GM11168 (cell line): ENCODE results near the gene ARHGEF10L.

Source experiments
- in situ Hi-C: fragments of 300-500 bp; cut with MboI; formaldehyde crosslinking; loops from one replicate; pipeline ENCODE4 v1.12.0; 2022; ENCODE audit warnings: low sequenced_read_pairs; ENCODE audit not compliant: unreplicated experiment

Gene ARHGEF10L

DNA sequence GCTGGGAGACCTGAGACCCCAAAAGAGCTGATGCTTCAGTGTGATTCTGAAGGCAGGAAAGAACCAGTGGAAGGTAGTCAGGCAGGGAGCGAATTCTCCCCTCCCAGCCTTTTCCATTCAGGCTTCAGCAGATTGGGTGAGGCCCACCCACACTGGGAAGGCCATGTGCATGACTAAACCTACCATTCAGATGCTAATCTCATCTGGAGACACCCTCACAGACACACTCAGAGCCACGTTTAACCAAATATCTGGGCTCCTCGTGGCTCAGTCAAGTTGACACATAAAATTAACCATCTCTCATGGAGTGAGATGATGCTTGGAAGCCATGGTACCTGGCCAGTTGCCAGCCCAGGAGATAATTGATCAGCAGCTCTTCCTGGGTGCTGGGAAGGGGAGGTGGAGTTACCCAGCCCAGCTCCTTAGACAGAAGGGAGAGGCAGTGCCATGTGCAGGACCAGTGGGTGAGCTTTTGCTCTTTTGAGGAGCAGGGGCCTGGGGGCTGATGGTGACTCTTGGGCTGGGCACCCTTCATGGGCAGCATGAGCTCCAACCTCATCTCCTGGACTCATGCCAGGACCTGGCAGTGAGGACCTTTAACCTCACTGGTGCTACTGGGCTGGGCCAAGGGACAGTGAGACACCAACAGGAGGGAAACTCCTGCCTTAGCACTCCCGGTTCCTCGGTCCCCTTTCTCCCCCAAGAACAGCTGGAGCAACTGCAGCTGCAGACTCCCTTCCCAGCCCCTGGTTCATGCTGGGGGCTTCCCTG, 126.6 kb downstream of the ARHGEF10L start:
- in situ Hi-C loops = loop anchor here (25.0 kb wide), 1 partner anchor 421 kb away; no protein-coding TSS in a partner anchor

DNA sequence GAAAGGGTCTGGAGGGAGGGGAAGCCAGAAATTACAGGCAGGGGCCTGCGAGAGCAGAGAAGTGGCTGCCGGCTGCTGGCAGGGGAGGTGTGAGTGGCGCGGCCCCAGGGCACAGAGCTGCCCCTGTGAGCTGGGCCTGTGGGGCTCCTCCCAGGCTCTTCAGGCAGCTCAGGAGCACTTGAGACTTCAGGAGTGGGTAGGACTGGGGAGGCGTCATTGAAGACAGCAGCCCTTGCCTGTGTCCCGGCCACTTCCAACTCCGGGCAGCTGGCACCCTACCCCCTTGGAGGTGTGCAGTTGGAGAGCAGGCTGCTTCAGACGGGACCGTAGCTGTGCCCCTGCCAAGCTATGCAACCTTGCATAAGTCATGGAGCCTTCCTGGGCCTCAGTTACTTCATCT, 128.1 kb downstream of the ARHGEF10L start:
- in situ Hi-C loops = loop anchor here (25.0 kb wide), 1 partner anchor 420 kb away; no protein-coding TSS in a partner anchor

DNA sequence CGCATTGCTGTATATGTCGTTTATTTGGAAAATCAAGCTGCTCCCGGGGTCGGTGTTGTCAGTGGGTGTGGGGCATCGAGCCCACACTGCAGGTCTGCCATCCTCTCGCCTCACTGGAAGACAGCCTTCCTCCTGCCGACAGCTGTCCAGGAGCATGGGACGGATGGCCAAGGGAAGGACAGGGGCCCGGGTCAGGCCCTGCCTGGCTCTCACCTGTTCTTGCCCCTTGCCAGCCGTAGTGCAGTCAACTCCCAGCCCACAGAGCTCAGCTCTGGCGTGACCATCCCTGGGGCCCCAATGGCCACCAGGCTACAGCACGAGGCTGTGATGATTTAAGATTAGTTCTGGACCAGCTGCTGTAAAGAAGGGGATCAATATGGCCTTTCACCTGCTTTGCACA, 128.7 kb downstream of the ARHGEF10L start:
- in situ Hi-C loops = loop anchor here (25.0 kb wide), 1 partner anchor 419 kb away; no protein-coding TSS in a partner anchor

DNA sequence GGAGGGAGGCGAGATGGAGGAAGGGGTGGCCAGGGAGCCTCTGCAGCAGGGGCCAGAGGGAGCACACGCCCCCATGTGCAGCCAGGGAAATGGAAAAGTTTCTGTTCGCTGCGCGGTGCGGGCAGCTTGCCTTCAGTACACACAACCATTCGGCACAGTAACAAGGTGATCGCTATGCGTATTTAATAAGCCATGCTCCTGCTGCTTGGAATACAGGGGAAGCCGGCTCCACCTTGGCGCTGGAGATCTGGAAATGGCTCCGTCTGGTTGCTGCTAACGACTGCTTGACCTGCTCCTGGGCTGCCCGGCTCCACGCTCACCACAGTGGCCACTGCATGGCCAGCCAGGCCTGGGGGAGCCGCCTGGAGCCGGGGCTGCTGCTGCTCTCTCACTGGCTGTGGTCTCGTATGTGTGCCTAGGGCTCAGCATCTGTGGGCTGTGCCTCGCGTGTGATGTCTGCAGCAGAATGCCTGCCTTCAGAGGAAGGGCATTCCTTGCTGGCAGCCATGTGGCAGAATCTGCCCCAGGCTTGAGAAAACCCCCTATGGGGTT, 129.2 kb downstream of the ARHGEF10L start:
- in situ Hi-C loops = loop anchor here (25.0 kb wide), 1 partner anchor 419 kb away; no protein-coding TSS in a partner anchor

DNA sequence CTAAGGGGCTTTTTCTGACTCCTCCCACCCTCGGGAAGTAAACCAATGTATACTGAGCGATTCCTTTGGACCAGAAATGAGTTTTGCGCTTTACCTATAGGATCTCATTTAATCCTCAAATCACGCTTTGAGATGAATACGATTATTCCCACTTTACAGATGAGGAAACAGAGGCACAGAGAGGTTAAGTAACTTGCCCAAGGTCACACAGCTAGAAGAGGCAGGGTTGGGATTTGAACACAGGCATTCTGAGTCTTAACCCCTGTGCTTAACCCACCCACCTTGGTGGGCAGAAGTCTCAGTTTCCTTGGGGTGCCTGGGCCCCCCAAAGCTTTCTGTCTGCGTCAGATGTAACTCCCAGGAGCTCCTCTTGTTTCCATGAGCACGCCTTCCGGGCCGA, 129.8 kb downstream of the ARHGEF10L start:
- in situ Hi-C loops = loop anchor here (25.0 kb wide), 1 partner anchor 418 kb away; no protein-coding TSS in a partner anchor

DNA sequence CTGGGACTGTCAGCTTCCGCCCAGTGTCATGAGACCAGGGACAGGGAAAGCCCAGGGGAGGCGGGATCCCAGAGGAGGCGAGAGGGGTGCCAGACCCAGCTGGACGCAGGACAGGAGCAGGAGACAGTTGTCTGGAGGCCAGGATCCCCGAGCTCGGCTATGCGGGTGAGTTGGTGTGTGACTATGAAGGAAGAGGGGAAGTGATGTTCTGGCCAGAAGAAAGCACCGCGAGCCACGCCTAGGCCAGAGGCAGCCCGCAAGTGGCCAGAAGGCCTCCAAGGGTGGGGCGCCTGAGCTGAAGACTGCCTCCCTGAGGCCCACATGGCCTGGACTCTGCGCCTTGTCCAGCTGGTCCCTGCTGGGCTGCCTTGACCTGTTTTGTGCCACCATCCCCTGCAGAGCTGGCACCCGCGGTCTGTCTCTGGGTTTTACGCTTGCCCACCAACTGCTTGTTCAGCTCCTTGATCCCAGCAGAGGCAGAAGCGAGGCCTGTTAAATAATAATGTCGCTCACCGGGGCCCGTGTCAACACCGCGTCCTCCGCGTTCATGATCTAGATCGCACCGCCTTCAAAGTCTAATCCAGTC, 130.5 kb downstream of the ARHGEF10L start:
- in situ Hi-C loops = loop anchor here (25.0 kb wide), 1 partner anchor 417 kb away; no protein-coding TSS in a partner anchor

DNA sequence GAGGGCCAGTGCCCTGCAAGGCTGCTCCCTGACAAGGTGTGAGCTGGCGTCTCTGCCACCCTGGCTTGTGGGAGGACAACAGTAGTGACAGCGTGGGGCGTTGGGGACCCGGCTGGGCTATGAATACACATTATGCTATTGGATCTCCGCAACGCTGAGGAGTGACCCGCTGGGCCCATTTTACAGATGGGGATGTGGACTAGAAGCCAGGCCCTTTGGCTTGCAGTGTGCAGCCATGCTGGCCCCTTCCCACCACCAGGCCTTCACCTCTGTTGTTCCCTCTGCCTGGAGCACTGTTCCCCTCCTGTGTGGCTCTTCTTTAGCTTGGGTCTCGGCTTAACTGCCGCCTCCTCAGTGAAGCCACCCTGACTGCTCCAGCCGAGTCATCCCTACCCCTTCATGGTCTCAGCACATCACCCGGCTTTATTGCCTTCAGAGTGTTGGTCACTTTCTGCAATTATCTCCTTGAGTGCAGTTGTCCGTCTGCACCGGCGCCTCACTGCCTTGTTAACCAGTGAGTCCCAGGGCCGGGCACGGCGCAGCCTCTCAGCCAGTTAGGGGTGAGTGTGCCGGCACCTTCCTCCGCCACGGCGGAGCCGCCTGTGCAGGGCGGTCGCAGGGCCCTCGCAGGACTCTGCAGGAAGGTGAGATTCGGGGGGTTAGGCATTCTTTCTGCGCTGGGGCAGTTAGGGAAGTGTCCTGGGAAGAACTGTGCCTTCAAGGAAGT, 131.3 kb downstream of the ARHGEF10L start:
- in situ Hi-C loops = loop anchor here (25.0 kb wide), 1 partner anchor 417 kb away; no protein-coding TSS in a partner anchor

DNA sequence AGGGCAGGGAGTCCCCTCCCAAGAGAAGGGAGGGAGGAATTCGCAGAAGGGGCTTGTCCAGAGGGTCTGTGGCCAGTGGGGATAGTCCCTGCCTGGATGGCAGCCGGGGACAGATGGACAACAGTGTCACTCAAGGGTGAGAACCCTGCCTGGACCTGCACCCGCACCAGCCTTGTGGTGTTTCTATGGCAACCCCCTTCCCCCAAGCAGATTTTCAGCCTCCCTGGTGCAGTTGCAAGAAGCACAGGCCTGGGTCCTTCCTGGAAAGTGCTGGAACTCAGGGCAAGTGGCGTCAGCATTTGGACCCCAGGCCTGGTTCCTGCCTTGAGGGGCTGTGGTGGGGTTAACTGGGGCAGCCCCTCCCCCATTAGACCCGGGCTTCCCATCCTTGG, 131.8 kb downstream of the ARHGEF10L start:
- in situ Hi-C loops = loop anchor here (25.0 kb wide), 1 partner anchor 416 kb away; no protein-coding TSS in a partner anchor

DNA sequence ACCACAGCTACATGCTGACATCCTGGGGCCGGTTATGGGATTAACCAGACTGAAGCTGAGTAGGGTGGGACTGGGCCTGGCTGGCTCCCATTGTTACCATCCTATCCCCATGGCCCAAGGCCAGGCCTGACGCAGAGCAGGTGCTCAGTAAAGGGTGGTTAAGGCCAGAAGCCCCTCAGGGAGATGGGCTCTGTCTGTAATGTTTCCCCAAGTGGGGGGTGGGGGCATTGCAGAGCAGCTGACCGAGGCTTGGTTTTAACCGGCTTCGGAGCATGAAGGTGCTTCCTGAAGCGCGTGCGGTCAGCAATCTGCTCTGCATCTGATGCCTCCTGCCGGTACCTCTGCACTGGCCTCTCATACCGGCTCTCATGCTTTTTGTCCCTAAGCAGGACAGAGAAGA, 132.2 kb downstream of the ARHGEF10L start:
- in situ Hi-C loops = loop anchor here (25.0 kb wide), 1 partner anchor 416 kb away; no protein-coding TSS in a partner anchor

DNA sequence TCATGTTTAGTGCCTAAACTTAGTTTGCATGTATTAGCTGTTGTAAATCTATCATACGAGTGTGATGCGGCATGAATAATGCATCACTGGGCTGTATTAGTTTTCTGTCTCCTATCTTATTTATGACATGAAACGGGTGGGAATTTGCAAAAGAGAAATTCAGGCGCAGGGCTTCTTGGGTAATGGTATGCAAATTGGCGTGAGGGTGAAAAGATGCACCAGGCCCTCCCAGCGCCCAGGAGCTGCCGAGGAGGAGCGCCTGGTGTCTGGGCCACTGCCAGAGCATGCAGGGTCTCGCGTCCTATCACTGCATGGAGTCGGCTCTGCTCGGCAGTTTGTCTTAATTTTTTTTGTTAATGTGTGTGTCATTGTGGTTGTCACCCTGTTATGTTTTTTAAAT, 132.7 kb downstream of the ARHGEF10L start:
- in situ Hi-C loops = loop anchor here (25.0 kb wide), 1 partner anchor 415 kb away; no protein-coding TSS in a partner anchor

DNA sequence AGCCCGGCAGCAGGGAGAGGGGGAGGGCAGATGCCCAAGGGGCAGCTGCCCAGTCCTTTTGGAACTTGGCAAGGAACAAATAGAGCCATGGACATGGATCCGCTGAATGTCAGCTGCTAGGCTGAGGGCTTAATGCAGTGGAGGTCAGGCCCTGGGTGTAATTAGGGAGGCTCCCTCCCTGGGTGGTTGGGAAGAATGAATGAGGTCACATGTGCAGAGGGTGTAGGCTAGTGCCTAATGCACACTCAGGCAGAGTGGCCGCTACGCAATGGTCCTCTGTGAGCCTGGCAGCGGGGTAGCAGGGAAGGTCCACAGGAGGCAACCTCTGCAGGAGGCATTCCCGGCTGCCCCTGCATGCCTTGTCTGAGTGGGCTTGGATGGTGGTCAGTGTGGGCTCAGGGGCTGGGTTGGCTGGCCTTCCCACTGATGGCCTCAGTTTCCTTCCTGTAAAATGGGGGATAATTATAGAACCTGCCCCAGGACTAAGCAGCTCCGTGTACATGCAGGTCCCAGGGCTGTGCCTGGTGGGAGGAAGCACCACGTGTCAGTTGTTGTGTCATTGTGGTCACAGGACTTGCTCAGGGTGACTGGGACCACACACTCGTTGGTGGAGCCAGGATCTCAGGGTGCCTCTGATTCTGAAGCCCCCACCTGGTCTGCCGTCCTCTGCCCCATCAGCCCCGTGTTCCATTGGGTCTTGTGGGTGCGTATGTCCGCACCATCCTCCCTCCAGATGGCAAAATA, 134.0 kb downstream of the ARHGEF10L start:
- in situ Hi-C loops = loop anchor here (25.0 kb wide), 1 partner anchor 414 kb away; no protein-coding TSS in a partner anchor

DNA sequence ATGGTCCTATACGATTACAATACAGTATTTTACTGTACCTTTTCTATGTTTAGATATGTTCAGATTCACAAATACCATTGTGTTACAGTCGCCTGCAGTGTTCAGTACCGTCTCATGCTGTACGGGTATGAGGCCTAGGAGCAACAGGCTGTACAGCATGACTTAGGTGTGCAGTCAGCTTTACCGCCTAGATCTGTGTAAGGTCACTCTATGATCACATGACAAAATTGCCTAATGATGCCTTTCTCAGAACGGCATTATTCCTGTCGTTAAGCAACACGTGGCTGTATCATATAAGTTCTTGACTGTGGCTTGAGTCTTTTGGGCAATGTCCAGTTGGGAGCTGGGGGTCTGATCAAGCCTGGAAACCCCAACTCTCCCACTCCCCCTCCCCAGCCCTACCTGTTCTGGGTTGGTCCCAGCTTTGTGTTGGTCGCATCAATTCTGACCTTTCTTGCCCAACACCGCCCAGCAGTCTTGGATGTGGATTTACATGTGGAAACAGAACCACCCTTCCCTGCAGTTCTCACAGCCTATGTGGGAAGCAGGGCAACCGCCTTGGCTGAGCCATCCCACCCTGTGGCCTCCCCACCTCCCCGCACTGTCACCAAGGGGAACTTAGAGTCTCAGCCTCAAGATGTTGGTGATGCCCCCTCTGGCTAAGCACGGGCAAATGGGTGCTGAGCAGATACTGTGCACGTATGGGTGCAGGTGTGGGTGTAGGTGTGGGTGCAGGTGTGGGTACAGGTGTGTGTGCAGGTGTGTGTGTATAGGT, 135.4 kb downstream of the ARHGEF10L start:
- in situ Hi-C loops = loop anchor here (25.0 kb wide), 1 partner anchor 412 kb away; no protein-coding TSS in a partner anchor

DNA sequence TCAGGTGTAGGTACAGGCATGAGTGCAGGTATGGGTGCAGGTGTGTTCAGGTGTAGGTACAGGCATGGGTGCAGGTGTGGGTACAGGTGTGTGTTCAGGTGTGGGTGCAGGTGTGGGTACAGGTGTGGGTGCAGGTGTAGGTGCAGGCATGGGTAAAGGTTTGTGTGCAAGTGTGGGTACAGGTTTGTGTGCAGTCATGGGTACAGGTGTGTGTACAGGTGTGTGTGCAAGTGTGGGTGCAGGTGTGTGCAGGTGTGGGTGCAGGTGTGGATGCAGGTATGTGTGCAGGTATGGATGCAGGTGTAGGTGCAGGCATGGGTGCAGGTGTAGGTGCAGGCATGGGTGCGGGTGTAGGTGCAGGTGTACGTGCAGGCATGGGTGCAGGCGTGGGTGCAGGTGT, 136.2 kb downstream of the ARHGEF10L start:
- in situ Hi-C loops = no loop called here

DNA sequence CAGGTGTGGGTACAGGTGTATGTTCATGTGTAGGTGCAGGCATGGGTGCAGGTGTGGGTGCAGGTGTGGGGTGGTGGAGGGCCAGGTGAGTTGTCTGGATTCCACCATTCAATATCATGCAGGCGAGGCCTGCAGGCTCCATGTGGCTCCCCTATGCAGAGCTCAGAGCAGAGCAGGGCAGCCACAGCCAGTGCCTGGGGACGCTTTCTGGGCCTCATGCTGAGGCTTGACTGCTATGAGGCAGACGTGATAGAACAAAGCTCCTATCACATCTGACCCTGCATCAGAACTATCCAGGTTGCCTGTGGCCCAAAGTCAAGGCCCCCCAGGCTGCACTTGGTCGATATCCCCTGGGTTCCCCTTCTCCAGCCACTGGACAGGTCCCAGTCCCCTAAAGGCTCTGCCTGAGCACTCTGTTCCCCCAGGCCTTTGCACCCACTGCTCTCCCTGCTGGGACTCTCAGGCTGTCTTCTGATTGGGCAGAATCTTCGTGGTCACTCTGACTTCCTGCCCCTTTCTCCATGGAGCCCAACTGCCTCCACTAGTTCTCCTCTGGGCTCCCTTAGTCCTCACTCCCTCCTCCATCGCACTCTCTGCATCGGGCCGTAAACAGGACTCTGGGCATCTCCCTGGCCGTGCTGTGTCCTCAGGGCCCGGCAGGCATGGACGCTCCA, 137.0 kb downstream of the ARHGEF10L start:
- in situ Hi-C loops = no loop called here

DNA sequence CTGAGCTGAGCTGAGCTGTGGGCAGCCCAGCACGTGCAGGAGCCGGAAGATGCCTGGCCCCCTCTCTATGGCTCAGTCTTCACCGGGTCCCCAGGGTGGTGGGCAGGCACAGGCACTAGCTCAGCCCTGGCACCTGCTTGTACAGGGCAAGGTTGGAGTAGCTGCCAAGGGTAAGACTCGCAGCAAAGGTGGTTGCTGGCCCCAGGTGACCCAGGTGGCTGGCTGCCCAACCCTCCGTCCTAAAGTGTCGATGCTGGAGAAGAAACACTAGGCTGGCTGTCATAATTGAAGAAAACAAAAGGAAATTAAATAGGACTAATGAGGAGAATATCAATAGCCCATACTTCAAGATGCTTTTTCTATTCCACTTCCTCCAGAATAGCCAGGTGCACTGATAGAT, 138.5 kb downstream of the ARHGEF10L start:
- in situ Hi-C loops = no loop called here

DNA sequence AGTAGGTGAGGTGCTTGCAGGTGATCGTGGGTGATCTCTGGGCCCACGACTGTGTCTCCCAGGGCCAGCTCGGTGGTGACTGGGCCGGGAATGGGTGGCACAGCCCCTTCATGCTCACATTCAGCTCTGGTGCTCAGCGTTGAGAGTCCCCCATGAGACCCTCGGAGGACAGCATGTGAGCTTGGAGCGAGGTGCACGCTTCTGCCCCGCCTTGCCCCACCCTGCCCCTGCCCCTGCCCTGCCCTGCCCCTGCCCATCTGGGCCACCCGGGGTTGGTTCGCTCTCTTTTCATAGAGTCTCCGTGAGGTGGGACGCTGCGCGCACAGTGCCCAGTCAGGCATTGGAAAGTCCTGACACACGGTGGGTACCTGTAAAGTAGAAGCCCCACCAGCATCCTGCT, 140.4 kb downstream of the ARHGEF10L start:
- in situ Hi-C loops = no loop called here

DNA sequence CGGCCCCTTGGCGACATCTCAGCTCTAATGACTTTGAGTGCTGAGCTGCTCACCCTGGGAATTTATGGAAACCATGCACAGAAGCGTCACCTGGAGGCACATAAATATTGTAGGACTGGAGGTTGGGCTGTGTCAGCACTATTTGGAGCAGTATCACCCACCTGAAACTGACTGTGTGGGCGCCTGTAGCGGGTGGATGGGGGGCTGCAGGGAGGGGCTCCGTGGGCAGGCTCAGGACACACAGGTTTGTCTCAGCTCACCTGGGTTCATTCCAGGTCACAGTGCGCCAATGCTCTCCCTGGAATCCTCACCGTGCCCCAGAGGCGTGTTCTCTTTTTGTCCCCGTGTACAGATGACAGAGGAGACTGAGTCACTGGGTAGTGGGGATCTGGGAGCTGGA, 140.8 kb downstream of the ARHGEF10L start:
- in situ Hi-C loops = no loop called here

DNA sequence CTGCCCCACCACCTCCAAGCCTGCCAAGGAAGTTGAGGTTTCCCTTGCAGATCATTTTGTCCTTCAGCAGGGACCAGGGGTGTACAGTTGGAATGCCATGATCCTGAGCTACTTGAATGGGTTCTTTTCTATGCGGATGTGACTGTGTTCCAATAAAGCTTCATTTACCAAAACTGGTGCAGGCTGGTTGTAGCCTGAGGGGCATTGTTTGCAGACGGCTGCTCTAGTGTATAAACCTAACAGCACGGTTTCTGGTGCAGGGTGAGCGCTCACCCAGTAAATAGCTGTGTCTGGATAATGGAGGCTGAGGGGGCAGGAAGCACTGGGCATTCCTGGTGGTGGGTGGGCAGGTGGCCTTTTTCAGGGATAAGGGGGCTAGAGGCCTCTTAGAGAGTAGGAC, 142.9 kb downstream of the ARHGEF10L start:
- in situ Hi-C loops = no loop called here
